OCI-LY1 (cell line): ENCODE data around the gene ADGRG1.

ENCODE experiments used
- H2AFZ ChIP-seq: fragments of 200-600 bp; sonication (generic), shearing (Covaris generic); 2 replicates; pipeline ENCODE4 v1.6.0; 2014; ENCODE audit warnings: antibody characterized with exemption, mild to moderate bottlenecking, low read length
- H3F3A ChIP-seq: fragments of 200-600 bp; sonication (generic), shearing (Covaris generic); 2 replicates; pipeline ENCODE4 v1.6.0; 2014; ENCODE audit warnings: mild to moderate bottlenecking, antibody characterized with exemption, low read length, moderate library complexity; ENCODE audit not compliant: insufficient read depth
- H3K27ac ChIP-seq: fragments of 200-600 bp; sonication (generic); 2 replicates; pipeline ENCODE4 v1.5.1; 2014; ENCODE audit warnings: low read length, mixed run types, mild to moderate bottlenecking, low read depth; ENCODE audit not compliant: poor library complexity, severe bottlenecking
- H3K27me3 ChIP-seq: fragments of 200-600 bp; sonication (generic); 2 replicates; pipeline ENCODE4 v1.6.0; 2014; ENCODE audit warnings: antibody characterized with exemption, mild to moderate bottlenecking, low read length, moderate library complexity; ENCODE audit not compliant: insufficient read depth
- H3K36me3 ChIP-seq: fragments of 200-600 bp; sonication (generic); 2 replicates; pipeline ENCODE4 v1.6.1; 2014; ENCODE audit warnings: mild to moderate bottlenecking, antibody characterized with exemption, low read length, moderate library complexity, mixed read lengths; ENCODE audit not compliant: insufficient read depth
- H3K4me1 ChIP-seq: fragments of 200-600 bp; sonication (generic); 2 replicates; pipeline ENCODE4 v1.5.1; 2014; ENCODE audit warnings: mild to moderate bottlenecking, low read length, moderate library complexity; ENCODE audit not compliant: insufficient read depth, severe bottlenecking
- H3K4me2 ChIP-seq: fragments of 200-600 bp; sonication (generic), shearing (Covaris generic); 2 replicates; pipeline ENCODE4 v1.6.1; 2014; ENCODE audit warnings: low read length
- H3K4me3 ChIP-seq: fragments of 200-600 bp; sonication (generic); 2 replicates; pipeline ENCODE4 v1.5.1; 2014; ENCODE audit warnings: low read length, low read depth, mild to moderate bottlenecking, mixed read lengths; ENCODE audit not compliant: poor library complexity, severe bottlenecking
- H3K79me2 ChIP-seq: fragments of 200-600 bp; shearing (Covaris generic); 2 replicates; pipeline ENCODE4 v1.6.1; 2016; ENCODE audit warnings: mixed run types, low read length, mixed read lengths; ENCODE audit not compliant: insufficient read depth
- H3K9ac ChIP-seq: fragments of 200-600 bp; sonication (generic), shearing (Covaris generic); 2 replicates; pipeline ENCODE4 v1.6.1; 2014; ENCODE audit warnings: mild to moderate bottlenecking, low read length, mixed read lengths
- H3K9me2 ChIP-seq: fragments of 200-600 bp; sonication (generic), shearing (Covaris generic); 2 replicates; pipeline ENCODE4 v1.6.1; 2014; ENCODE audit warnings: low read depth, mild to moderate bottlenecking, low read length, mixed read lengths
- H3K9me3 ChIP-seq: fragments of 200-600 bp; shearing (Covaris generic); 2 replicates; pipeline ENCODE4 v1.6.1; 2014; ENCODE audit warnings: low read length, mixed read lengths
- H4K20me1 ChIP-seq: fragments of 200-600 bp; sonication (generic), shearing (Covaris generic); 2 replicates; pipeline ENCODE4 v1.6.0; 2016; ENCODE audit warnings: mild to moderate bottlenecking, low read length; ENCODE audit not compliant: insufficient read depth
- CTCF ChIP-seq: fragments of 200-600 bp; sonication (generic), shearing (Covaris generic); IDR thresholded peaks from 2 replicates; pipeline ENCODE4 v1.5.1; 2017; ENCODE audit warnings: mild to moderate bottlenecking, antibody characterized with exemption, low read length, moderate library complexity, mixed read lengths
- EZH2 ChIP-seq: fragments of 200-600 bp; sonication (generic), shearing (Covaris generic); IDR thresholded peaks from 2 replicates; pipeline ENCODE4 v1.8.0; 2017; ENCODE audit warnings: borderline replicate concordance, mixed run types, mild to moderate bottlenecking, antibody characterized with exemption, low read length, moderate library complexity, mixed read lengths

Gene ADGRG1

GRCh38 chr16:57681950-57682728 is 53.7 kb downstream of the ADGRG1 start:
- TF ChIP-seq CTCF: no peak
- no peak for TF ChIP-seq EZH2
- H3K36me3 ChIP-seq: no peaks in the 10 kb centered on the region
- H3K9me3 ChIP-seq: no peaks in the 10 kb centered on the region
- no peaks in the 10 kb centered on the region for H3F3A ChIP-seq
- no peak overlapping the region for H3K9ac ChIP-seq
- H3K9me2 ChIP-seq: no peaks in the 10 kb centered on the region
- H3K4me3 ChIP-seq: no peak overlapping the region
- H3K27ac ChIP-seq: no peak overlapping the region
- H3K4me1 ChIP-seq: no peaks in the 10 kb centered on the region
- peaks cover 5% of the 10 kb centered on the region; the same call in 1 of the 2 replicates for H3K27me3 ChIP-seq
- no peak overlapping the region for H2AFZ ChIP-seq
- no peaks in the 10 kb centered on the region for H4K20me1 ChIP-seq
- no peak overlapping the region for H3K4me2 ChIP-seq
- H3K79me2 ChIP-seq: no peaks in the 10 kb centered on the region

- Histone ChIP-seq H4K20me1 (no peaks in the 10 kb centered on the region), H3K27ac (no peak overlapping the region), H3K9me2 (no peaks in the 10 kb centered on the region), H3F3A (no peaks in the 10 kb centered on the region), H3K9ac (no peak overlapping the region), H3K27me3 (peaks cover 5% of the 10 kb centered on the region; the same call in 1 of the 2 replicates), H3K79me2 (no peaks in the 10 kb centered on the region), H2AFZ (no peak overlapping the region), H3K36me3 (no peaks in the 10 kb centered on the region), H3K4me2 (no peak overlapping the region), H3K4me3 (no peak overlapping the region), H3K9me3 (no peaks in the 10 kb centered on the region), H3K4me1 (no peaks in the 10 kb centered on the region)
- TF ChIP-seq EZH2 (no peak), CTCF (no peak)
Observed at GRCh38 chr16:57682809-57683635, 54.6 kb downstream of the ADGRG1 start.

- Histone ChIP-seq H3K27ac (no peak overlapping the region), H3K9ac (no peak overlapping the region), H3K4me1 (no peaks in the 10 kb centered on the region)
Observed at GRCh38 chr16:57683636-57684545, 55.5 kb downstream of the ADGRG1 start.

More at GRCh38 chr16:57683636-57684545, 55.5 kb downstream of the ADGRG1 start:
- Histone ChIP-seq H3K4me3 (no peak overlapping the region), H3K27me3 (peaks cover 5% of the 10 kb centered on the region; the same call in 1 of the 2 replicates), H3K9me2 (no peaks in the 10 kb centered on the region), H3K79me2 (no peaks in the 10 kb centered on the region), H3K4me2 (no peak overlapping the region), H3K9me3 (no peaks in the 10 kb centered on the region), H2AFZ (no peak overlapping the region), H3F3A (no peaks in the 10 kb centered on the region), H3K36me3 (no peaks in the 10 kb centered on the region), H4K20me1 (no peaks in the 10 kb centered on the region)
- TF ChIP-seq EZH2 (no peak), CTCF (no peak)
